A549 (cell line): Measurements from ENCODE around the gene PLD1. TPM values are rescaled to one million over a fixed set of nuclear protein-coding genes. Genes with fewer than 3 reads are reported as not detected.

Experiments used
- ATAC-seq, 2 experiments: fragments of 200-7000 bp in 1 of 2; fragments of >200 bp in 1 of 2; cut with Nextera tagmentation in 1 of 2; cut with Tn5 transposase in 1 of 2; 3 replicates each; pipeline versions ENCODE4 v1.8.0 to v1.9.1; 2018 to 2020; ENCODE audit warnings: mild to moderate bottlenecking in 1 of 2, moderate library complexity in 1 of 2
- CTCF ChIA-PET: fragments of 300-600 bp; sonication (Branson Sonifier 250); formaldehyde crosslinking; extraction: SDS; loops from one replicate; lab custom pipeline; 2021; ENCODE audit warnings: antibody characterized with exemption, inconsistent platforms; lab: Yijun Ruan, JAX
- POLR2A ChIA-PET: fragments of 350-600 bp; formaldehyde crosslinking; extraction: SDS; loops from one replicate; lab custom pipeline; 2021; ENCODE audit warnings: antibody characterized with exemption, inconsistent platforms; lab: Yijun Ruan, JAX
- DNase-seq, 2 experiments: peaks; one replicate each; pipeline versions ENCODE4 v3.0.0 to v3.0.0-alpha.2; 2011 to 2016; ENCODE audit warnings: low read depth in 1 of 2, low spot score in 1 of 2
- FAIRE-seq: peaks from 2 replicates; lab custom pipeline; 2011; peaks lifted over from hg19 to GRCh38; lab: Jason Lieb, UNC
- H3K27ac ChIP-seq, 2 experiments: fragments of >200 bp; sonication (Bioruptor Twin); formaldehyde crosslinking; 3 replicates each; pipeline ENCODE4 v1.5.1; 2016 to 2017
- H3K4me1 ChIP-seq: fragments of >200 bp; sonication (Bioruptor Twin); formaldehyde crosslinking; 3 replicates; pipeline ENCODE4 v1.6.1; 2016
- H3K4me2 ChIP-seq: fragments of >200 bp; sonication (Bioruptor Twin); formaldehyde crosslinking; 3 replicates; pipeline ENCODE4 v1.6.1; 2016
- H3K4me3 ChIP-seq: fragments of >200 bp; sonication (Bioruptor Twin); formaldehyde crosslinking; 3 replicates; pipeline ENCODE4 v1.5.1; 2016
- H3K9me3 ChIP-seq: fragments of >200 bp; sonication (Bioruptor Twin); formaldehyde crosslinking; 3 replicates; pipeline ENCODE4 v1.6.1; 2016
- CEBPB ChIP-seq, 2 experiments: fragments of >200 bp in 1 of 2; sonication (Bioruptor Twin) in 1 of 2; formaldehyde crosslinking in 1 of 2; IDR thresholded peaks; 2 replicates each; pipeline ENCODE4 v1.6.1; 2012 to 2016
- CHD2 ChIP-seq: fragments of 150-350 bp; IDR thresholded peaks from 2 replicates; pipeline ENCODE4 v1.6.1; 2014; ENCODE audit warnings: low read length; ENCODE audit not compliant: partially characterized antibody
- CHD4 ChIP-seq: fragments of 200-600 bp; sonication (generic); IDR thresholded peaks from 2 replicates; pipeline ENCODE4 v1.6.1; 2016; ENCODE audit warnings: antibody characterized with exemption, mild to moderate bottlenecking, borderline replicate concordance
- EHMT2 ChIP-seq: fragments of 200-600 bp; sonication (generic); IDR thresholded peaks from 2 replicates; pipeline ENCODE4 v1.6.1; 2016; ENCODE audit warnings: antibody characterized with exemption, low read depth, mild to moderate bottlenecking, moderate library complexity
- EP300 ChIP-seq, 2 experiments: fragments of >200 bp; sonication (Bioruptor Twin); formaldehyde crosslinking; IDR thresholded peaks; 2 replicates in 1 of 2; 3 replicates in 1 of 2; pipeline ENCODE4 v1.6.1; 2016 to 2017
- ESRRA ChIP-seq: fragments of 150-350 bp; IDR thresholded peaks from 2 replicates; pipeline ENCODE4 v1.6.1; 2014; ENCODE audit warnings: mild to moderate bottlenecking, low read length, borderline replicate concordance
- FOSB ChIP-seq: fragments of 250-450 bp; sonication (Bioruptor Pico); IDR thresholded peaks from 2 replicates; pipeline ENCODE4 v1.5.0; 2020; ENCODE audit warnings: mild to moderate bottlenecking, moderate library complexity
- FOXS1 ChIP-seq: fragments of 250-450 bp; sonication (Bioruptor Pico); IDR thresholded peaks from 2 replicates; pipeline ENCODE4 v1.5.0; 2020; ENCODE audit warnings: mild to moderate bottlenecking, moderate library complexity
- HDAC2 ChIP-seq: fragments of 200-600 bp; sonication (generic); IDR thresholded peaks from 2 replicates; pipeline ENCODE4 v1.6.1; 2016
- HOXA7 ChIP-seq: fragments of 250-450 bp; sonication (Bioruptor Pico); IDR thresholded peaks from 2 replicates; pipeline ENCODE4 v1.5.0; 2020; ENCODE audit warnings: mild to moderate bottlenecking, moderate library complexity
- HOXB13 ChIP-seq: fragments of 250-450 bp; sonication (Bioruptor Pico); IDR thresholded peaks from 2 replicates; pipeline ENCODE4 v1.5.0; 2020; ENCODE audit warnings: low read depth, mild to moderate bottlenecking, moderate library complexity
- JUN ChIP-seq, 2 experiments: fragments of >200 bp; sonication (Bioruptor Twin); formaldehyde crosslinking; IDR thresholded peaks; 2 replicates in 1 of 2; 3 replicates in 1 of 2; pipeline ENCODE4 v1.6.1; 2016 to 2017
- KDM5A ChIP-seq: fragments of 200-600 bp; sonication (generic); IDR thresholded peaks from 2 replicates; pipeline ENCODE4 v1.6.1; 2016; ENCODE audit warnings: antibody characterized with exemption, mild to moderate bottlenecking
- MAFK ChIP-seq: fragments of 450-650 bp; IDR thresholded peaks from 2 replicates; pipeline ENCODE4 v1.6.1; 2014; ENCODE audit not compliant: partially characterized antibody
- MAZ ChIP-seq: fragments of 150-350 bp; IDR thresholded peaks from 2 replicates; pipeline ENCODE4 v1.6.1; 2014; ENCODE audit warnings: antibody characterized with exemption, low read depth, low read length, borderline replicate concordance
- PHF8 ChIP-seq: fragments of 200-600 bp; sonication (generic); IDR thresholded peaks from 2 replicates; pipeline ENCODE4 v1.6.1; 2016; ENCODE audit warnings: low read depth, mild to moderate bottlenecking, antibody characterized with exemption, moderate library complexity, borderline replicate concordance
- POLR2A ChIP-seq: IDR thresholded peaks from 2 replicates; pipeline ENCODE4 v1.6.1; 2012; ENCODE audit warnings: mild to moderate bottlenecking, low read length
- POLR2AphosphoS2 ChIP-seq: conservative IDR thresholded peaks from 2 replicates; pipeline ENCODE4 v1.6.1; 2012; ENCODE audit warnings: low read length, improper control_type of control experiment, inconsistent platforms
- RAD21 ChIP-seq, 2 experiments: fragments of >200 bp in 1 of 2; sonication (Bioruptor Twin) in 1 of 2; formaldehyde crosslinking in 1 of 2; IDR thresholded peaks in 1 of 2; conservative IDR thresholded peaks in 1 of 2; 2 replicates in 1 of 2; 3 replicates in 1 of 2; pipeline ENCODE4 v1.6.1; 2012 to 2018; ENCODE audit warnings: inconsistent platforms in 1 of 2
- RNF2 ChIP-seq: fragments of 200-600 bp; sonication (generic); IDR thresholded peaks from 2 replicates; pipeline ENCODE4 v1.6.1; 2016; ENCODE audit warnings: low read depth, mild to moderate bottlenecking, antibody characterized with exemption, moderate library complexity, borderline replicate concordance
- TP53 ChIP-seq: fragments of 250-450 bp; sonication (Bioruptor Pico); IDR thresholded peaks from 2 replicates; pipeline ENCODE4 v1.5.0; 2021; ENCODE audit warnings: mild to moderate bottlenecking, moderate library complexity
- ZC3H11A ChIP-seq: fragments of 450-650 bp; IDR thresholded peaks from 2 replicates; pipeline ENCODE4 v1.6.1; 2014; ENCODE audit warnings: antibody characterized with exemption, mild to moderate bottlenecking
- ZFP36 ChIP-seq: fragments of 450-650 bp; IDR thresholded peaks from 2 replicates; pipeline ENCODE4 v1.6.1; 2014; ENCODE audit warnings: borderline replicate concordance; ENCODE audit not compliant: partially characterized antibody
- ZNF302 ChIP-seq: fragments of 250-450 bp; sonication (Bioruptor Pico); IDR thresholded peaks from 2 replicates; pipeline ENCODE4 v1.9.0; 2021; ENCODE audit warnings: inconsistent platforms, mild to moderate bottlenecking, moderate library complexity
- WGBS: methylation state at CpG from one replicate; pipeline ENCODE4 v1.1.6; 2017; ENCODE audit errors: missing lambda C conversion rate; 5-methylcytosine and 5-hydroxymethylcytosine counted together
- polyA plus RNA-seq, 4 experiments: library from polyadenylated mRNA; depleted of rRNA in 3 of 4; stranded (reverse); fragments of >200 nt; fragmentation: RNase III in 1 of 4; extraction: RNeasy Plus Mini Kit Qiagen cat#74134 plus additional on column Dnase treatment in 1 of 4; gene quantifications; 2 replicates in 3 of 4; 3 replicates in 1 of 4; pipeline ENCODE4 v1.2.3, GENCODE V29; 2011 to 2017
- TF ChIP-seq, protein P1 (sequence below): IDR thresholded peaks from 2 replicates; pipeline ENCODE4 v1.6.1; 2012
- TF ChIP-seq, protein P2 (sequence below): IDR thresholded peaks from 2 replicates; pipeline ENCODE4 v1.6.1; 2012
- TF ChIP-seq, protein P3 (sequence below): fragments of >200 bp; sonication (Bioruptor Twin); formaldehyde crosslinking; IDR thresholded peaks from 3 replicates; pipeline ENCODE4 v1.5.1; 2016
- TF ChIP-seq, protein P4 (sequence below): fragments of 250-450 bp; sonication (Bioruptor Pico); IDR thresholded peaks from 2 replicates; pipeline ENCODE4 v1.5.0; 2020; ENCODE audit warnings: low read depth, mild to moderate bottlenecking, moderate library complexity
- TF ChIP-seq, protein P5 (sequence below): fragments of >200 bp; sonication (Bioruptor Twin); formaldehyde crosslinking; IDR thresholded peaks from 3 replicates; pipeline ENCODE4 v1.6.1; 2016

PLD1 gene
- polyA plus RNA-seq, 2 of the 4 experiments (the other 2 are of a cell fraction) = 6.6 to 27.2 TPM

DNA sequence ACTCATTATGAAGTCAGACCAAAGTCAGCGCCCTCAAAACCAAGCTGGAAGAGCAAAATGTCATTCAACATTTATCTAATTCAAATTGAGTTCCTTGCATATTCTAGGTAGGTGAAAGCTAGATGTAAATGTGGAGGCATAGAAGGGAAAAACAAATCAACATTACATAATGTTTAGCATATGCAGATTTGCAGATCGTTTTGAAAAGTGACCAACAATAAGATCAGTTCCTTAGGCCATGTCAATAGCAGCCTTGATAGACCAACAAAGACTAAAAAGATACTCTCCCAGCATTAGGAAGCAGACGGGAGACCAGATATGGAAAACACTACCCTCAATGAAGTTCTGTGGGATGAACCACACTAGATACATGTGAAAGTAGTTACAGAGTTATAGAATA is 83.0 kb downstream of the PLD1 start:
- Histone ChIP-seq H3K27ac (no peak overlapping the region), H3K4me2 (no peak overlapping the region), H3K4me3 (no peak overlapping the region), H3K4me1 (no peaks in the 10 kb centered on the region), H3K9me3 (no peaks in the 10 kb centered on the region)
- ChIA-PET POLR2A (no interaction called here), CTCF (no interaction called here)
- ATAC-seq = no peak
- WGBS = 65% methylated on average over 3 of the region's 3 CpGs
- no peak for DNase-seq
- no peak for FAIRE-seq
- TF ChIP-seq, protein P1, sequence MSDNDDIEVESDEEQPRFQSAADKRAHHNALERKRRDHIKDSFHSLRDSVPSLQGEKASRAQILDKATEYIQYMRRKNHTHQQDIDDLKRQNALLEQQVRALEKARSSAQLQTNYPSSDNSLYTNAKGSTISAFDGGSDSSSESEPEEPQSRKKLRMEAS = no peak
- no peak for TF ChIP-seq TP53 (CRISPR knock-in tag)
- no peak for TF ChIP-seq MAZ
- no peak for TF ChIP-seq EP300 (IDR thresholded peaks at IDR 0.05)
- TF ChIP-seq FOSB (CRISPR knock-in tag) = no peak
- TF ChIP-seq CHD4 = no peak
- TF ChIP-seq MAFK = no peak
- no peak for TF ChIP-seq HOXB13 (CRISPR knock-in tag)
- no peak for TF ChIP-seq RNF2
- no peak for TF ChIP-seq HOXA7
- no peak for TF ChIP-seq ZC3H11A
- no peak for TF ChIP-seq POLR2AphosphoS2
- TF ChIP-seq CHD2 = no peak

DNA sequence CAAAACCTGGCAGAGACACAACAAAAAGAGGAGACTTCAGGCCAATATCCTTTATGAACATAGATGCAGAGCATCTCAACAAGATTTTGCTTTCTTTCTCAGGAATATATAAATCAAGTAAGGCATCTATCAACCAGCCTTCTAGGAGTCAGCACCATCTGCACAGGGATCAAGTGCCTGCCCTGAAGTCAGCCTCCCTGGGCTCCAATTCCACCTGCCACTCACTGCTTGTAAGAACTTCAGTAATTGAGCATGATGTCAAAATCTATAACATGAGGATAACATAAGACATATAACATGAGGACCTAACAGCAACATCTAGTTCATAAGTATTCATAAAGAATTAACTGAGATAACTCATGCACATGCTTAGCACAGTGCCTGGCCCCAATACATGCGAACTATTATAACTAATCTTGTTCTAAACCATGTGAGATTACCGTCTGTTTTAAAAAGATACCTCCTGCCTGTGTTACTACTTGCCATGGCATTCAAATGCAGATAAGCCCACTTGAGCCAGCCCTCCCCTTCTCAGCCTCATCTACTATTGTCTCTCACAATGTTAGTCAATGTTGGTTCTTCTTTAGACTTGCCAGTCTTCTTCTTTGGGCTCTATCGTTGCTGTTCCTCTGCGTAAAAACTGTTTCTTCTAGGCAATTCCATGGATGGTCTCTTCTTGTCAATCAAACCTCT is 91.6 kb downstream of the PLD1 start:
- peaks cover 14% of the 10 kb centered on the region; the same call in 2 of the 3 replicates for H3K9me3 ChIP-seq
- ATAC-seq = no peak
- TF ChIP-seq, protein P2, sequence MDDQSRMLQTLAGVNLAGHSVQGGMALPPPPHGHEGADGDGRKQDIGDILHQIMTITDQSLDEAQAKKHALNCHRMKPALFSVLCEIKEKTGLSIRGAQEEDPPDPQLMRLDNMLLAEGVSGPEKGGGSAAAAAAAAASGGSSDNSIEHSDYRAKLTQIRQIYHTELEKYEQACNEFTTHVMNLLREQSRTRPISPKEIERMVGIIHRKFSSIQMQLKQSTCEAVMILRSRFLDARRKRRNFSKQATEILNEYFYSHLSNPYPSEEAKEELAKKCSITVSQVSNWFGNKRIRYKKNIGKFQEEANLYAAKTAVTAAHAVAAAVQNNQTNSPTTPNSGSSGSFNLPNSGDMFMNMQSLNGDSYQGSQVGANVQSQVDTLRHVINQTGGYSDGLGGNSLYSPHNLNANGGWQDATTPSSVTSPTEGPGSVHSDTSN = no peak
- TF ChIP-seq KDM5A (no peak), EP300 (IDR thresholded peaks at IDR 0.05) (no peak), RAD21 (conservative IDR thresholded peaks at IDR 0.05 in 1 of 2, IDR thresholded peaks at IDR 0.05 in 1 of 2) (no peak), CEBPB (IDR thresholded peaks at IDR 0.05) (no peak), EHMT2 (no peak), ZFP36 (no peak), POLR2A (no peak), JUN (IDR thresholded peaks at IDR 0.05) (no peak), FOXS1 (CRISPR knock-in tag) (no peak), RNF2 (no peak), ESRRA (no peak), ZNF302 (CRISPR knock-in tag) (no peak), MAZ (no peak), PHF8 (no peak), HDAC2 (no peak)
- TF ChIP-seq, protein P3, sequence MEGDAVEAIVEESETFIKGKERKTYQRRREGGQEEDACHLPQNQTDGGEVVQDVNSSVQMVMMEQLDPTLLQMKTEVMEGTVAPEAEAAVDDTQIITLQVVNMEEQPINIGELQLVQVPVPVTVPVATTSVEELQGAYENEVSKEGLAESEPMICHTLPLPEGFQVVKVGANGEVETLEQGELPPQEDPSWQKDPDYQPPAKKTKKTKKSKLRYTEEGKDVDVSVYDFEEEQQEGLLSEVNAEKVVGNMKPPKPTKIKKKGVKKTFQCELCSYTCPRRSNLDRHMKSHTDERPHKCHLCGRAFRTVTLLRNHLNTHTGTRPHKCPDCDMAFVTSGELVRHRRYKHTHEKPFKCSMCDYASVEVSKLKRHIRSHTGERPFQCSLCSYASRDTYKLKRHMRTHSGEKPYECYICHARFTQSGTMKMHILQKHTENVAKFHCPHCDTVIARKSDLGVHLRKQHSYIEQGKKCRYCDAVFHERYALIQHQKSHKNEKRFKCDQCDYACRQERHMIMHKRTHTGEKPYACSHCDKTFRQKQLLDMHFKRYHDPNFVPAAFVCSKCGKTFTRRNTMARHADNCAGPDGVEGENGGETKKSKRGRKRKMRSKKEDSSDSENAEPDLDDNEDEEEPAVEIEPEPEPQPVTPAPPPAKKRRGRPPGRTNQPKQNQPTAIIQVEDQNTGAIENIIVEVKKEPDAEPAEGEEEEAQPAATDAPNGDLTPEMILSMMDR = no peak
- TF ChIP-seq, protein P4, sequence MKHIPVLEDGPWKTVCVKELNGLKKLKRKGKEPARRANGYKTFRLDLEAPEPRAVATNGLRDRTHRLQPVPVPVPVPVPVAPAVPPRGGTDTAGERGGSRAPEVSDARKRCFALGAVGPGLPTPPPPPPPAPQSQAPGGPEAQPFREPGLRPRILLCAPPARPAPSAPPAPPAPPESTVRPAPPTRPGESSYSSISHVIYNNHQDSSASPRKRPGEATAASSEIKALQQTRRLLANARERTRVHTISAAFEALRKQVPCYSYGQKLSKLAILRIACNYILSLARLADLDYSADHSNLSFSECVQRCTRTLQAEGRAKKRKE (CRISPR knock-in tag) = no peak
- TF ChIP-seq, protein P5, sequence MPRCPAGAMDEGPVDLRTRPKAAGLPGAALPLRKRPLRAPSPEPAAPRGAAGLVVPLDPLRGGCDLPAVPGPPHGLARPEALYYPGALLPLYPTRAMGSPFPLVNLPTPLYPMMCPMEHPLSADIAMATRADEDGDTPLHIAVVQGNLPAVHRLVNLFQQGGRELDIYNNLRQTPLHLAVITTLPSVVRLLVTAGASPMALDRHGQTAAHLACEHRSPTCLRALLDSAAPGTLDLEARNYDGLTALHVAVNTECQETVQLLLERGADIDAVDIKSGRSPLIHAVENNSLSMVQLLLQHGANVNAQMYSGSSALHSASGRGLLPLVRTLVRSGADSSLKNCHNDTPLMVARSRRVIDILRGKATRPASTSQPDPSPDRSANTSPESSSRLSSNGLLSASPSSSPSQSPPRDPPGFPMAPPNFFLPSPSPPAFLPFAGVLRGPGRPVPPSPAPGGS = no peak
- WGBS = 97% methylated on average over 4 of the region's 4 CpGs
- ChIA-PET POLR2A (no interaction called here), CTCF (no interaction called here)
- H3K4me1 ChIP-seq = no peaks in the 10 kb centered on the region
- no peak overlapping the region for H3K4me2 ChIP-seq
- H3K27ac ChIP-seq = no peak overlapping the region
- no peak overlapping the region for H3K4me3 ChIP-seq
- FAIRE-seq = no peak
- DNase-seq = no peak
